Activated naive CD4-positive, alpha-beta T cell treated with anti-CD3 and anti-CD28 coated beads for 36 hours (primary cell): Measurements from ENCODE around the gene NOTUM. TPM values are rescaled to one million over a fixed set of nuclear protein-coding genes. Genes with fewer than 3 reads are reported as not detected.
"Not testable (repeated sequence)": the region's sequence is repeated elsewhere in the genome, so short reads cannot be mapped to it uniquely, and the experiment has no call there.

Source experiments
- CTCF ChIA-PET: fragments of 350-600 bp; sonication (Branson Sonifier 250); formaldehyde crosslinking; loops from one replicate; lab custom pipeline; 2021; ENCODE audit warnings: antibody characterized with exemption; lab: Charles Lee
- DNase-seq: peaks from one replicate; pipeline ENCODE4 v3.0.0-alpha.2; 2020
- H3K27ac Mint-ChIP-seq: one replicate; pipeline ENCODE4 v1.8.0; 2021; ENCODE audit warnings: mild to moderate bottlenecking, mixed read lengths
- H3K27me3 Mint-ChIP-seq: one replicate; pipeline ENCODE4 v1.8.0; 2021; ENCODE audit warnings: low read depth, mixed read lengths
- H3K36me3 Mint-ChIP-seq: one replicate; pipeline ENCODE4 v1.8.0; 2021; ENCODE audit warnings: low read depth, mixed read lengths
- H3K4me1 Mint-ChIP-seq: one replicate; pipeline ENCODE4 v1.8.0; 2021; ENCODE audit warnings: low read depth, mixed read lengths
- H3K4me3 Mint-ChIP-seq: one replicate; pipeline ENCODE4 v1.8.0; 2021; ENCODE audit warnings: mild to moderate bottlenecking, moderate library complexity, mixed read lengths
- H3K9me3 Mint-ChIP-seq: one replicate; pipeline ENCODE4 v1.8.0; 2021; ENCODE audit warnings: mixed read lengths
- intact Hi-C: fragments of 100-400 bp; cut with micrococcal nuclease; formaldehyde crosslinking; loops from one replicate; pipeline ENCODE4 v1.15.1; 2023
- total RNA-seq, 2 experiments: library from RNA; stranded (reverse); gene quantifications; one replicate each; pipeline ENCODE4 v1.2.3, GENCODE V29; 2021

NOTUM gene
- total RNA-seq, 2 experiments from 2014 or later: 0.35 to 0.38 TPM

- DNase-seq, CTCF ChIA-PET, H3K27me3 Mint-ChIP-seq, H3K9me3 Mint-ChIP-seq: not testable (repeated sequence)
- Mint-ChIP-seq H3K4me3 (peak overlapping the region; percentile 90), H3K27ac (peak overlapping the region; percentile 41), H3K36me3 (peaks cover 14% of the 10 kb centered on the region), H3K4me1 (peaks cover 28% of the 10 kb centered on the region)
- intact Hi-C loops: loop anchor here (1.0 kb wide), 1 partner anchor 9 kb away; the partner anchor contains the start of gene MAFG
Measured at GRCh38 chr17:81918333-81918669, 42.7 kb downstream of the NOTUM start.

- H3K9me3 Mint-ChIP-seq: no peaks in the 10 kb centered on the region
- H3K27ac Mint-ChIP-seq: peak within 1 kb of the TSS; percentile 41
- DNase-seq: peak; percentile 82
- H3K36me3 Mint-ChIP-seq: peaks cover 16% of the 10 kb centered on the region
- peaks cover 31% of the 10 kb centered on the region for H3K4me1 Mint-ChIP-seq
- CTCF ChIA-PET: interaction anchor here (0.6 to 1.6 kb wide), 2 partner anchors 10 to 149 kb away, joined by 5 to 7 read pairs; partner anchors contain the start of gene MAFG
- peak within 1 kb of the TSS; percentile 90 for H3K4me3 Mint-ChIP-seq
- intact Hi-C loops: loop anchor here (1.0 kb wide), 1 partner anchor 10 kb away; the partner anchor contains the start of gene MAFG
- H3K27me3 Mint-ChIP-seq: no peaks in the 10 kb centered on the region
Measured at GRCh38 chr17:81917565-81918332, 43.2 kb downstream of the NOTUM start, which contains the start of gene SIRT7. TSS of gene SIRT7 (minus strand) at chr17:81918176. CDS start at chr17:81918131, 45 bp downstream.

GRCh38 chr17:81916234-81917001 lies 44.6 kb downstream of the NOTUM start:
- CTCF ChIA-PET: interaction anchor here (0.7 to 1.6 kb wide), 2 partner anchors 11 to 289 kb away, joined by 6 to 7 read pairs; partner anchors contain the start of gene MAFG
- peak overlapping the region; percentile 90 for H3K4me3 Mint-ChIP-seq

GRCh38 chr17:81915331-81915730 lies 45.7 kb downstream of the NOTUM start:
- Mint-ChIP-seq H3K4me1 (peaks cover 39% of the 10 kb centered on the region), H3K27ac (no peak overlapping the region), H3K9me3 (no peaks in the 10 kb centered on the region), H3K27me3 (no peaks in the 10 kb centered on the region), H3K4me3 (no peak overlapping the region), H3K36me3 (peaks cover 16% of the 10 kb centered on the region)
- DNase-seq: no peak
- CTCF ChIA-PET: no interaction called here
- intact Hi-C loops: no loop called here

More at GRCh38 chr17:81916234-81917001, 44.6 kb downstream of the NOTUM start:
- H3K4me1 Mint-ChIP-seq: peaks cover 36% of the 10 kb centered on the region
- no peak overlapping the region for H3K27ac Mint-ChIP-seq
- intact Hi-C loops: no loop called here
- H3K36me3 Mint-ChIP-seq: peaks cover 16% of the 10 kb centered on the region
- no peaks in the 10 kb centered on the region for H3K27me3 Mint-ChIP-seq
- H3K9me3 Mint-ChIP-seq: no peaks in the 10 kb centered on the region
- DNase-seq: no peak

- Mint-ChIP-seq H3K4me1 (peaks cover 43% of the 10 kb centered on the region), H3K27ac (no peak overlapping the region), H3K27me3 (no peaks in the 10 kb centered on the region), H3K9me3 (no peaks in the 10 kb centered on the region), H3K36me3 (peaks cover 16% of the 10 kb centered on the region), H3K4me3 (no peak overlapping the region)
- intact Hi-C loops: no loop called here
- CTCF ChIA-PET: interaction anchor here (0.6 to 0.7 kb wide), 2 partner anchors 76 to 84 kb away, joined by 3 to 4 read pairs; no protein-coding TSS in a partner anchor
- DNase-seq: no peak
Measured at GRCh38 chr17:81914103-81914850, 46.7 kb downstream of the NOTUM start.

- H3K4me3 Mint-ChIP-seq: no peak overlapping the region
Measured at GRCh38 chr17:81913394-81914102, 47.4 kb downstream of the NOTUM start.

GRCh38 chr17:81912441-81913309 lies 48.3 kb downstream of the NOTUM start:
- DNase-seq: no peak
- no peak overlapping the region for H3K27ac Mint-ChIP-seq
- no peaks in the 10 kb centered on the region for H3K9me3 Mint-ChIP-seq
- no peaks in the 10 kb centered on the region for H3K27me3 Mint-ChIP-seq
- peaks cover 32% of the 10 kb centered on the region for H3K4me1 Mint-ChIP-seq
- peak overlapping the region; percentile 24 for H3K4me3 Mint-ChIP-seq
- peaks cover 14% of the 10 kb centered on the region for H3K36me3 Mint-ChIP-seq
- CTCF ChIA-PET: no interaction called here
- intact Hi-C loops: no loop called here

More at GRCh38 chr17:81913394-81914102, 47.4 kb downstream of the NOTUM start:
- H3K27ac Mint-ChIP-seq: no peak overlapping the region
- H3K4me1 Mint-ChIP-seq: peaks cover 39% of the 10 kb centered on the region
- CTCF ChIA-PET: interaction anchor here (0.6 to 0.7 kb wide), 2 partner anchors 75 to 83 kb away, joined by 3 to 4 read pairs; no protein-coding TSS in a partner anchor
- intact Hi-C loops: no loop called here
- H3K36me3 Mint-ChIP-seq: peaks cover 16% of the 10 kb centered on the region
- no peak for DNase-seq
- no peaks in the 10 kb centered on the region for H3K9me3 Mint-ChIP-seq
- H3K27me3 Mint-ChIP-seq: no peaks in the 10 kb centered on the region

GRCh38 chr17:81911969-81912368 lies 49.0 kb downstream of the NOTUM start:
- H3K9me3 Mint-ChIP-seq: no peaks in the 10 kb centered on the region
- H3K36me3 Mint-ChIP-seq: peaks cover 14% of the 10 kb centered on the region
- intact Hi-C loops: loop anchor here (2.0 kb wide), 1 partner anchor 41 kb away; the partner anchor contains the start of gene ARHGDIA
- DNase-seq: no peak
- H3K27ac Mint-ChIP-seq: no peak overlapping the region
- CTCF ChIA-PET: no interaction called here
- H3K27me3 Mint-ChIP-seq: no peaks in the 10 kb centered on the region
- peak overlapping the region; percentile 45 for H3K4me3 Mint-ChIP-seq
- H3K4me1 Mint-ChIP-seq: peaks cover 27% of the 10 kb centered on the region

GRCh38 chr17:81911277-81911961 lies 49.6 kb downstream of the NOTUM start, which contains the start of gene PCYT2:
TSS of gene PCYT2 (minus strand) at chr17:81911399. CDS start at chr17:81911355, 44 bp downstream.
- intact Hi-C loops: loop anchor here (2.0 kb wide), 1 partner anchor 41 kb away; the partner anchor contains the start of gene ARHGDIA
- Mint-ChIP-seq H3K9me3 (no peaks in the 10 kb centered on the region), H3K27ac (no peak within 1 kb of the TSS), H3K36me3 (peaks cover 14% of the 10 kb centered on the region), H3K4me3 (peak within 1 kb of the TSS; percentile 79), H3K4me1 (peaks cover 22% of the 10 kb centered on the region), H3K27me3 (no peaks in the 10 kb centered on the region)
- DNase-seq: peak; percentile 95
- CTCF ChIA-PET: interaction anchor here (0.6 kb wide), 1 partner anchor 236 kb away, joined by 3 read pairs; no protein-coding TSS in a partner anchor

GRCh38 chr17:81910840-81911276 lies 50.1 kb downstream of the NOTUM start:
- H3K36me3 Mint-ChIP-seq: peaks cover 13% of the 10 kb centered on the region
- H3K27ac Mint-ChIP-seq: no peak overlapping the region
- no peaks in the 10 kb centered on the region for H3K9me3 Mint-ChIP-seq
- peaks cover 16% of the 10 kb centered on the region for H3K4me1 Mint-ChIP-seq
- peak overlapping the region; percentile 79 for H3K4me3 Mint-ChIP-seq
- CTCF ChIA-PET: interaction anchor here (0.6 kb wide), 1 partner anchor 235 kb away, joined by 3 read pairs; no protein-coding TSS in a partner anchor
- intact Hi-C loops: loop anchor here (2.0 kb wide), 1 partner anchor 40 kb away; the partner anchor contains the start of gene ARHGDIA
- no peaks in the 10 kb centered on the region for H3K27me3 Mint-ChIP-seq
- DNase-seq: no peak
